Hematopoietic multipotent progenitor cell treated with erythropoietin and hydrocortisone succinate and interleukin-3 and kit ligand, for 8 days (in vitro differentiated cells): ENCODE results near the gene ERAS.
A peak's percentile ranks its signal among the peaks of the same experiment; 100 is the strongest.
"Not testable (repeated sequence)": the region's sequence is repeated elsewhere in the genome, so short reads cannot be mapped to it uniquely, and the experiment has no call there.

Experiments
- DNase-seq: peaks from one replicate; pipeline ENCODE4 v3.0.0-alpha.2; 2015

Gene ERAS

DNA sequence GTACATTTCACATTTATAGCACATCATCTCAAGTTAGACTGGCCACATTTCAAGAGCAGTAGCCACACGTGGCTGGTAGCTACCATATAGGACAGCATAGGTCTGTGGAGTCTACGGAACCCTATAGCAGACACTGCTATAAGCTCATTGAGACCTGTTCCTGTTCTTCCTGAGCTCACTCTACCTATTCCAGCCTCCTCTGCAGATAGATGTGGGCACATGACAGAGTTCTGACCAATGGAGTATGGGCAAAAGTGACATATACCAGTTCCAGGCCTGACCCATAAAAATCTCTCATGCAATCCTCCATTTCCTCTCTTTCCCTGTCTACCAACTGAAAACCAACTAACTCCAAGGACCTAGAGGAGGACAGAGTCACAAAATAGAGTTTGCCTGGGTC is 28.0 kb upstream of the ERAS start:
- DNase-seq: no peak

GRCh38 chrX:48800574-48801279 is 25.6 kb upstream of the ERAS start:
- DNase-seq: peak; percentile 95

GRCh38 chrX:48801280-48802088 is 24.8 kb upstream of the ERAS start, which contains the start of gene HDAC6:
HDAC6 (plus strand) TSS chrX:48802067; CDS start chrX:48802693, 626 bp downstream.
- DNase-seq: peak; percentile 99

- DNase-seq: peak; percentile 90
Measured at GRCh38 chrX:48802089-48802904, 24.0 kb upstream of the ERAS start.

- no peak for DNase-seq
Measured at GRCh38 chrX:48802905-48803200, 23.5 kb upstream of the ERAS start.

GRCh38 chrX:48806081-48806480 is 20.2 kb upstream of the ERAS start:
- DNase-seq: no peak

GRCh38 chrX:48813644-48814043 is 12.7 kb upstream of the ERAS start:
- DNase-seq: no peak

DNA sequence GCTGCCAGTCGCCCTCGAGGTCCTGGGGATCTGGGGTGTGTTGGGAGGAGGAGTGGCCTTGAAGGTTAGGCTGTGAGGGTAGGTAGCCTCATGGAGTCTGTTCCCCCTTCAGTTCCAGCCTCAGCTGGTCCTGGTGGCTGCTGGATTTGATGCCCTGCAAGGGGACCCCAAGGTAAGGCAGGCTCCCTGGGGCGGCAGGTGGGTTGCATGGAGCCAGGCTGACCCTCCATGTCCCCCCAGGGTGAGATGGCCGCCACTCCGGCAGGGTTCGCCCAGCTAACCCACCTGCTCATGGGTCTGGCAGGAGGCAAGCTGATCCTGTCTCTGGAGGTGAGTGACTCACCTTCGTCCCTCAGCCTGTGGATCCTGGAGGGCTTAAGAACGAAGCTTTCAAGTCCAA is 11.6 kb upstream of the ERAS start:
- no peak for DNase-seq

- DNase-seq: no peak
Measured at GRCh38 chrX:48815266-48815665, 11.0 kb upstream of the ERAS start.

DNA sequence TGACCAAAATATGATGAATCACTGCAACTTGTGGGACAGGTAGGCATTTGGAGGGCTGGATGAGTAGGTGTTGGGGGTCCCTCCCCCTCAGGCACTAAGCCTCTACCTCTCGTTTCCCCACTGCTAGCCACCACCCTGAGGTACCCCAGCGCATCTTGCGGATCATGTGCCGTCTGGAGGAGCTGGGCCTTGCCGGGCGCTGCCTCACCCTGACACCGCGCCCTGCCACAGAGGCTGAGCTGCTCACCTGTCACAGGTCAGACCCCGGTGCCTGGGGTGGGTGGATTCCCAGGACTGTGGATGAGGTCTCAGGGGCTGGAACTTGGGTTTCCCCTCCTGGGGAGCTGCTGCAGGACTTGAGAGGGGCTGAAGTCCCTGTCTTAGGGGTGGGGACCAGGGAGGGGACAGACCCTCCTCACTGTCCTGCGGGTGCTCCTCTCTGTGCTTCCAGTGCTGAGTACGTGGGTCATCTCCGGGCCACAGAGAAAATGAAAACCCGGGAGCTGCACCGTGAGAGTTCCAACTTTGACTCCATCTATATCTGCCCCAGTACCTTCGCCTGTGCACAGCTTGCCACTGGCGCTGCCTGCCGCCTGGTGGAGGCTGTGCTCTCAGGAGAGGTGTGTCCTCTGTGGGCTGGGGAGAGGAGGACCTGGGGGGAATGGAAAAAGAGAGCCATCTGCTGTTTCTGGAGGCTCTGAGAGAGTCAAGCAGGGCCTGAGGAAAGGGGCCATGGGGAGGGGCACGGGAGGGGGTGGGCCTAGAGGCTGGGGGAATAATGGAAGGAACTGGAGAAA is 10.1 kb upstream of the ERAS start:
- no peak for DNase-seq

GRCh38 chrX:48818098-48818497 is 8.2 kb upstream of the ERAS start:
- no peak for DNase-seq

GRCh38 chrX:48818866-48819265 is 7.4 kb upstream of the ERAS start:
- no peak for DNase-seq

GRCh38 chrX:48819394-48819793 is 6.9 kb upstream of the ERAS start:
- DNase-seq: not testable (repeated sequence)

DNA sequence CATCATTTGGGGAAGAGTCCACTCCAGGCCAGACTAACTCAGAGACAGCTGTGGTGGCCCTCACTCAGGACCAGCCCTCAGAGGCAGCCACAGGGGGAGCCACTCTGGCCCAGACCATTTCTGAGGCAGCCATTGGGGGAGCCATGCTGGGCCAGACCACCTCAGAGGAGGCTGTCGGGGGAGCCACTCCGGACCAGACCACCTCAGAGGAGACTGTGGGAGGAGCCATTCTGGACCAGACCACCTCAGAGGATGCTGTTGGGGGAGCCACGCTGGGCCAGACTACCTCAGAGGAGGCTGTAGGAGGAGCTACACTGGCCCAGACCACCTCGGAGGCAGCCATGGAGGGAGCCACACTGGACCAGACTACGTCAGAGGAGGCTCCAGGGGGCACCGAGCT is 3.3 kb upstream of the ERAS start:
- no peak for DNase-seq

DNA sequence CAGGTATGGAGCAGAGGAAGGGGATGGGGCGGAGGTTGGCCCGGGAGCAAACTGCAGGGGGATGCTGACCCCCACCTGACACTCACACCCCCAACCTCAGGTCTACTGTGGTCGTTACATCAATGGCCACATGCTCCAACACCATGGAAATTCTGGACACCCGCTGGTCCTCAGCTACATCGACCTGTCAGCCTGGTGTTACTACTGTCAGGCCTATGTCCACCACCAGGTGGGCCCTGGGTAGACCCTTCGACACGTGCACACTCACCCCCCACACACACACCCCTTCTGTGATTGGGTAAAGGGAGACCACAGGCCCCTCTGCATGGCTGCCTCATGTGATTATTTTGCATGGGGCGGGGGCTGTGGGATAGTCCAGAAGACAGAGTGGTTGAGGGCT is 2.2 kb upstream of the ERAS start:
- DNase-seq: no peak

- DNase-seq: no peak
Measured at GRCh38 chrX:48826876-48827653, 752 bp downstream of the ERAS start.

DNA sequence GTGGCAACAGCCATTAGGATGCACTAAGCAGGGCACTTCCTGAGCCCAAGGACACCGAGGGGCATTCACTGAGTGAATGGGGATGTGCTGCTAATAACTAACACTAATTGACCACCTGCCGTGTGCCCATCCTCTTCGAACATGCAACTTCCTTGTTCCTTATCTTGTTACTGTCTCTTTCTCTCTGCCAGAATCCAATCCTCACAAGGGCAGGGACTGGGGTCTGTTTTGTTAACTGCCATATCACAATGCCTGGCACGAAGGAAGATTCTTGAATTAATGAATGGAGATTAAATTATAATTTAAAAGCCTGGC is 1.3 kb downstream of the ERAS start:
- peak; percentile 12 for DNase-seq

DNA sequence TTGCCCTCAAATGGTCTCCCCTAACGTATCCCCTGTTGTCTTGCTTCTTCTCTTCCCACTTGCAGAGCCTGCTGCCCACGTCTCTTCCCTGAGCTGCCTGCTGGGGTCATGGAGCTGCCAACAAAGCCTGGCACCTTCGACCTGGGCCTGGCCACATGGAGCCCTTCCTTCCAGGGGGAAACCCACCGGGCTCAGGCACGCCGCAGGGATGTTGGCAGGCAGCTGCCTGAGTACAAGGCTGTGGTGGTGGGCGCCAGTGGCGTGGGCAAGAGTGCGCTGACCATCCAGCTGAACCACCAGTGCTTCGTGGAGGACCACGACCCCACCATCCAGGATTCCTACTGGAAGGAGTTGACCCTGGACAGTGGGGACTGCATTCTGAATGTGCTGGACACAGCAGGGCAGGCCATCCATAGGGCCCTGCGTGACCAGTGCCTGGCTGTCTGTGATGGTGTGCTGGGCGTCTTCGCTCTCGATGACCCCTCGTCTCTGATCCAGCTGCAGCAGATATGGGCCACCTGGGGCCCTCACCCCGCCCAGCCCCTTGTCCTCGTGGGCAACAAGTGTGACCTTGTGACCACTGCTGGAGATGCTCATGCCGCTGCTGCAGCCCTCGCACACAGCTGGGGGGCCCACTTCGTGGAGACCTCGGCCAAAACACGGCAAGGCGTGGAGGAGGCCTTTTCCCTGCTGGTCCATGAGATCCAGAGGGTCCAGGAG is 2.9 kb downstream of the ERAS start:
- DNase-seq: no peak

DNA sequence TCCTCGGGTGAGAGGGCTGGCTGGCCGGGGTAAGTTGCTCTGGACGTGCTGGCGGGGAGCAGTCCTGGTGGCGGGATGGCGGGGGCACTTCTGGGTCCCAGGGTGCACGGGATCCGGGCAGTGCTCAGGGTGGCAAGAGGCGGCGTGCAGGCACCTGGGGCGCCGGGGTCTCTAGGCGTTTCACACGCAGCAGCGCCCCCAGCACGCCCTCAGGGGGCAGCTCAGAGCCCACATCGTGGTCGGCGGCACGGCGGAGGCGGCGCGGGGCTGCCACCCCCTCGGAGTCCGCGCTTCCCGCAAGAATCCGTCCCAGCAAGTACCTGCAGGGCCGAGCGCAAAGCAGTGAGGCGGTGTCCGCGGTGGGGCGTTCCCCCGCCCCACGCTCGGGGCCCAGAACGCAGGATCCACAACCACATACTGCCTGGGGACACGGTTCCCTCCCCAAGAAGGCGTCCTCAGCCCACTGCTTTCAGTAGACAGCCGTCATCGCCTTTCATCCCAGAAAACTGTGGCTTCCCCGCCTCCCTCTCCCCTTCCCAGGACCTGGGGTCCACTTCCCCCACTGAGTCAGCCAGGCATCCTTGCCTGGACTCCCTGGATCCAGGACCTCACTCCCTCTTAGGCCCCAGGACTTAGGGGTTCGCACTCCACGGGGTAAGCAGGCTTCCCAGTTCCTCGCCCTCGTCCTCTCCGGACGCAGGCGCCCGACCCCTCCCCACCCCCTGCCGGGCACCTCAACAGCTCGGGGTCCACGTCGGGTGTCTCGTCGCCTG is 5.0 kb downstream of the ERAS start:
- DNase-seq: no peak

DNA sequence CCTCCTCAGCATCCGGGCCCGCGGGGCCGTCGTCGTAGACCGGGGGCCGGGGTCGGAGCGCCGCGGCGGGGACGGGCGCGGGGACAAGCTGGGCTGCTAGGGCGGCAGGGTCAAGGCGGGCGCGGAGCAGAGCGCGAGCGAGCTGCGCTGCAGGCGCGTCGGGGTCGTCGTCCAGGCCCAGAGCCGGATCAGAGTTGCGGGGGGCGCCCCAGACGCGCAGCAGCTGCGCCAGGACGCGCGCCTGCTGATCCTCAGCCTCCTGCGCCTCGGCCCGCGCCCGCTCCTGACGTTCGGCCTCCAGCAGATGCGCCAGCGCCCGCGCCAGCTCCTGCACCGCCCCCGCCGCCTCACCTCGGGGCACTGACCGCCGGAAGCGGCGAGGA is 5.6 kb downstream of the ERAS start:
- no peak for DNase-seq
